Panc1 (cell line): ENCODE data around the gene PKM.

Experiments
- CTCF ChIP-seq: fragments of 450-650 bp; IDR thresholded peaks from 2 replicates; pipeline ENCODE4 v1.5.1; 2017; ENCODE audit warnings: mild to moderate bottlenecking
- POLR2AphosphoS5 ChIP-seq: IDR thresholded peaks from 2 replicates; pipeline ENCODE4 v1.6.1; 2012; ENCODE audit warnings: mild to moderate bottlenecking, low read depth, low read length, moderate library complexity
- REST ChIP-seq, 2 experiments: IDR thresholded peaks; 2 replicates each; pipeline ENCODE4 v1.6.1; 2011 to 2012; ENCODE audit warnings: low read depth in 2 of 2, control low read depth in 1 of 2, low read length in 1 of 2, mild to moderate bottlenecking in 1 of 2, moderate library complexity in 1 of 2; ENCODE audit not compliant: insufficient read depth in 1 of 2

GRCh38 chr15:72189250-72189902 is 41.6 kb downstream of the PKM start:
- TF ChIP-seq POLR2AphosphoS5: no peak
- no peak for TF ChIP-seq CTCF
- TF ChIP-seq REST (IDR thresholded peaks at IDR 0.05; ENCODE audit: insufficient read depth in 1 of 2, low read depth in 2 of 2, low read length in 1 of 2): no peak
